Middle frontal gyrus (tissue), 1 donor: ENCODE measurements around the gene IBA57.
"Not testable (repeated sequence)": the region's sequence is repeated elsewhere in the genome, so short reads cannot be mapped to it uniquely, and the experiment has no call there.

Source experiments
- DNase-seq: peaks from one replicate; pipeline ENCODE4 v3.0.0-alpha.2; 2015; ENCODE audit warnings: low spot score; ENCODE audit errors: extremely low spot score

The IBA57 gene

GRCh38 chr1:228226141-228226874, 60.7 kb downstream of the IBA57 start:
- DNase-seq, result no peak

DNA sequence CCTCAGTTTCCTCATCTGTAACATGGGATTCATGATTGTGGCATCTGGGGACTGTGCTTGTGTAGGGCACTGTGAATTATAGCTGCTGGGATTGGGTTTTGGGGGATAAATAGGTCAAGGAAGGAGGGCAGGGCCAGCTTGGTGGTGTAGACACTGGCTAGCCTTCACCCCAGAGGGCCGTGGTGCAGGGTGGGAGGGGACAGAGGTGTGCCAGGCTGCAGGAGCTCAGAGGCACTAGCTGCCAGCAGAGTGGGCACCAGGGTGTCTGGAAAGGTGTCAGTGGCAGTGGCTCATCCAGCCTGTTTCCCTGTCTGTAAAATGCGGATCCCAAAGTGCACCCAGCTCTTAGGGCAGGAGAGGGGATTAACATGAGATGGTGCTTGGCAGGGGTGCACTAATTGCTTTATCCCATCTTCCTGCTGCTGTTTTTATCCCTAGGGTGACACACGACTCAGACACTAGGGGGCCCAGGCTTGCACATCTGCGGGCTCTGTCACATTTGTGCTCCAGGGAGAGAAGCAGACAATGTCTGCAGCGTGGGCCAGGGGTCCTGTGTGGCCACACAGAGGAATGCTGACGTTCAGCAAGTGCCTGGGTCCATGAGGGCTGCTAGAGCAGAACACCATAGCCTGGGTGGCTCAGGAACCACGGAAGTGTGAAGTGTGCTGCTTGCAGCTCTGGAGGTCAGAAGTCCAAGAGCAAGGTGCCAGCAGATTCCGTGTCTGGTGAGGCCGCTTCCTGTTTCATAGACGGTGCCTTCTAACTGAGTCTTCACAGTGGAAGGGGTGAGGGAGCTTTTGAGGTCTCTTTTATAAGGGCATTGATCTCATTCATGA, 61.6 kb downstream of the IBA57 start:
- no peak for DNase-seq

DNA sequence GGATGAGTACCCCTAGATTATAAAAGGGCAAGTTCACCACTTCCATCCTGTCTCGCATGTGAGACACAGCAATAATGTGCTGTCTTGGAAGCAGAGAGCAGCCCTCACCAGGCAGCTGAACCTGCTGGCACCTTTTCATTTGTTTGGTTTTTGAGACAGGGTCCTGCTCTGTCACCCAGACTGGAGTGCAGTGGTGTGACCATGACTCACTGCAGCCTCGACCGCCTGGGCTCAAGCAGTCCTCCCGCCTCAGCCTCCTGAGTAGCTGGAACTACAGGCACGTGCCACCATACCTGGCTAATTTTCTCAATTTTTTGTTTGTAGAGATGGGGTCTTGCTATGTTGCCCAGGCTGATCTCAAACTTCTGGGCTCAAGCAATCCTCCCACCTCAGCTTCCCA, 62.5 kb downstream of the IBA57 start:
- DNase-seq, result not testable (repeated sequence)

DNA sequence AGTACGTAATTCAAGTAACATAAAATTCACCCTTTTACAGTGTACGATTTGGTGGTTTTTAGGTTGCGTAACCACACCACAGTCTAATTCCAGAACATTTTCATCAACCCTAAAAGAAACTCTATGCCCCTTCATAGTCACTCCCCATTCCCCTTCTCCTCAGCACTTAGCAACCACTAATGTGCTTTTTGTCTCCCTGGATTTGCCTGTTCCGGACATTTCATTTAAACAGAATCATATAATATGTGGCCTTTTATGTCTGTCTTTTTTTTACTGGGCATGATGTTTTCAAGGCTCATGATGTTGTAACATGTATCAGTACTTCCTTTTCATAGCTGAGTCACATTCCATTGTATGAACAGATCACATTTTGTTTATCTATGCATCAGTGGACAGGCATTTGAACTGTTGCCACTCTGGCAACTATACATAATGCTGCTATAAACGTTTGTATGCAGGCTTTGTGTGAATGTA, 63.0 kb downstream of the IBA57 start:
- DNase-seq, result no peak

GRCh38 chr1:228231189-228231588, 65.6 kb downstream of the IBA57 start:
- DNase-seq, result no peak
